Ovary (tissue), 3 donors: ENCODE measurements around the gene ZNF768.

ENCODE experiments used
- EP300 ChIP-seq: sonication (generic); formaldehyde crosslinking; IDR thresholded peaks from one replicate; pipeline ENCODE4 v1.6.1; 2017; ENCODE audit warnings: antibody characterized with exemption
- POLR2A ChIP-seq: fragments of 450-650 bp; IDR thresholded peaks from one replicate; pipeline ENCODE4 v1.6.1; 2017; ENCODE audit warnings: antibody characterized with exemption, mild to moderate bottlenecking, moderate library complexity
- TF ChIP-seq, protein P1 (sequence below), 3 donors: fragments of 450-650 bp in 2 of 3; fragments of 200-600 bp in 1 of 3; IDR thresholded peaks; one replicate each; pipeline versions ENCODE4 v1.5.1 to v1.8.0; 2016 to 2022; ENCODE audit warnings: antibody characterized with exemption in 3 of 3, mild to moderate bottlenecking in 1 of 3
- donor health status: DM: no; HTN: no; CAD: no.

DNA sequence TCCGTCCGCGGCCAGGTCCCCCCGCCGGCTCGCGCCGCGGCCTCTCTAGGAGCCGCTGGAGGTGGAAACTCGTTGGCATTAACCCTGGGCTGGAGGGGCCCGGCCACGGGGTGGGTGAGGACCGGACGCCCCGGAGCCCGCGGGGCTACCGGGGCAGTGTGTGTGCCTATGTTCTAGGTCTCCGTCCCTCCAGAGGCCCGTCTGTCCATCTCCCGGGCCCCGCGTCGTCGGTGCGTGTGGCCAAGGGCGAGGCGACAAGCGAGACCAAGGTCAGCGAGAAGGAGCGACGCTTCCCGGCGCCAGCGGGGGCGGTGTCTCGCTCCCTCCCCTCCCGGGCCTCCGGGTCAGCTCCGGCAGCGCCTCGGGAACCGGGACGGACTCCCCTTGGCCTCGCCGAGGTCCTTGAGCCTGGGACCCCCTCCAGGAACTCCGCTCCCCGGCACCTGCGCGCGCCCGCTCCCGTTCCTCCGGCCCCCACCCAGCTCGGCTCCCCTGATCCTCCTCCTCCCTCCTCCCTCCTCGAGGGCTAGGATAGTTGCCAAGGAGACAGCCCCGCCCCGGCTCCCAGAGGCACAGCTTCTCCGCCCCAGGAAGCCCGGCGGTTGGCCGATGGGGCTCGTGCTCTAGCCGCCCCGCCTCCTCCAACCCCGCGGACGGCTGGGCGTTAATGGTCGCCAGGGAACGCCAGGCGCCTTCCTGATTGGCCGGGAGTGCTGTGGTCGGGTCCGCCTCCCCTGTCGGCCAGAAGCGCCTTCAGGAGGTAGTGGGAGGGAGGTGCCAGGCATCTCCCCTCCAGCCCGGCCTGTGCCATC, 663 bp upstream of the ZNF768 start:
- TF ChIP-seq, protein P1, sequence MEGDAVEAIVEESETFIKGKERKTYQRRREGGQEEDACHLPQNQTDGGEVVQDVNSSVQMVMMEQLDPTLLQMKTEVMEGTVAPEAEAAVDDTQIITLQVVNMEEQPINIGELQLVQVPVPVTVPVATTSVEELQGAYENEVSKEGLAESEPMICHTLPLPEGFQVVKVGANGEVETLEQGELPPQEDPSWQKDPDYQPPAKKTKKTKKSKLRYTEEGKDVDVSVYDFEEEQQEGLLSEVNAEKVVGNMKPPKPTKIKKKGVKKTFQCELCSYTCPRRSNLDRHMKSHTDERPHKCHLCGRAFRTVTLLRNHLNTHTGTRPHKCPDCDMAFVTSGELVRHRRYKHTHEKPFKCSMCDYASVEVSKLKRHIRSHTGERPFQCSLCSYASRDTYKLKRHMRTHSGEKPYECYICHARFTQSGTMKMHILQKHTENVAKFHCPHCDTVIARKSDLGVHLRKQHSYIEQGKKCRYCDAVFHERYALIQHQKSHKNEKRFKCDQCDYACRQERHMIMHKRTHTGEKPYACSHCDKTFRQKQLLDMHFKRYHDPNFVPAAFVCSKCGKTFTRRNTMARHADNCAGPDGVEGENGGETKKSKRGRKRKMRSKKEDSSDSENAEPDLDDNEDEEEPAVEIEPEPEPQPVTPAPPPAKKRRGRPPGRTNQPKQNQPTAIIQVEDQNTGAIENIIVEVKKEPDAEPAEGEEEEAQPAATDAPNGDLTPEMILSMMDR (IDR thresholded peaks at IDR 0.05), result peak in 2 of 3 donors; percentile 51 to 55
- TF ChIP-seq POLR2A (peak; percentile 68), EP300 (no peak)
